Measurements from ENCODE around the gene HDAC7. TPM values are rescaled to one million over a fixed set of nuclear protein-coding genes. Genes with fewer than 3 reads are reported as not detected.

The HDAC7 gene
- total and polyA plus RNA-seq, 4 donors: 3.5 to 14.7 (median 7.2) TPM

- no peak for DNase-seq (ENCODE audit: low spot score)
- Histone ChIP-seq H3K27ac (ENCODE audit: low read depth in 1 of 2, low read length in 2 of 2) (no peak overlapping the region), H3K9me3 (ENCODE audit: control insufficient read depth in 4 of 4, low read length in 3 of 4) (no peaks in the 10 kb centered on the region), H3K4me1 (ENCODE audit: control insufficient read depth in 4 of 4, insufficient read depth in 4 of 4, low read length in 3 of 4) (peaks cover 0 to 6% (median 0%) of the 10 kb centered on the region in 4 donors), H3K9ac (ENCODE audit: low read depth in 1 of 2, low read length in 2 of 2) (no peak overlapping the region), H3K36me3 (ENCODE audit: control insufficient read depth in 4 of 4, insufficient read depth in 3 of 4, low read depth in 1 of 4, low read length in 3 of 4) (peaks cover 0 to 18% (median under 1%) of the 10 kb centered on the region in 4 donors), H3K27me3 (ENCODE audit: control insufficient read depth in 4 of 4, insufficient read depth in 4 of 4, low read length in 3 of 4) (no peaks in the 10 kb centered on the region), H3K4me3 (ENCODE audit: low read depth in 1 of 3, low read length in 3 of 3) (no peak overlapping the region)
- 94% methylated on average over 21 of the region's 21 CpGs for WGBS
- TF ChIP-seq, protein P1, sequence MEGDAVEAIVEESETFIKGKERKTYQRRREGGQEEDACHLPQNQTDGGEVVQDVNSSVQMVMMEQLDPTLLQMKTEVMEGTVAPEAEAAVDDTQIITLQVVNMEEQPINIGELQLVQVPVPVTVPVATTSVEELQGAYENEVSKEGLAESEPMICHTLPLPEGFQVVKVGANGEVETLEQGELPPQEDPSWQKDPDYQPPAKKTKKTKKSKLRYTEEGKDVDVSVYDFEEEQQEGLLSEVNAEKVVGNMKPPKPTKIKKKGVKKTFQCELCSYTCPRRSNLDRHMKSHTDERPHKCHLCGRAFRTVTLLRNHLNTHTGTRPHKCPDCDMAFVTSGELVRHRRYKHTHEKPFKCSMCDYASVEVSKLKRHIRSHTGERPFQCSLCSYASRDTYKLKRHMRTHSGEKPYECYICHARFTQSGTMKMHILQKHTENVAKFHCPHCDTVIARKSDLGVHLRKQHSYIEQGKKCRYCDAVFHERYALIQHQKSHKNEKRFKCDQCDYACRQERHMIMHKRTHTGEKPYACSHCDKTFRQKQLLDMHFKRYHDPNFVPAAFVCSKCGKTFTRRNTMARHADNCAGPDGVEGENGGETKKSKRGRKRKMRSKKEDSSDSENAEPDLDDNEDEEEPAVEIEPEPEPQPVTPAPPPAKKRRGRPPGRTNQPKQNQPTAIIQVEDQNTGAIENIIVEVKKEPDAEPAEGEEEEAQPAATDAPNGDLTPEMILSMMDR (IDR thresholded peaks at IDR 0.05; ENCODE audit: low read depth, low read length, missing input control): no peak
- TF ChIP-seq HNF4G (IDR thresholded peaks at IDR 0.05) (no peak), MAX (IDR thresholded peaks at IDR 0.05) (no peak), JUND (IDR thresholded peaks at IDR 0.05) (no peak), GABPA (IDR thresholded peaks at IDR 0.05 in 1 of 2, conservative IDR thresholded peaks at IDR 0.05 in 1 of 2) (no peak), RAD21 (IDR thresholded peaks at IDR 0.05) (no peak), TAF1 (conservative IDR thresholded peaks at IDR 0.05) (no peak)
- TF ChIP-seq, protein P2, sequence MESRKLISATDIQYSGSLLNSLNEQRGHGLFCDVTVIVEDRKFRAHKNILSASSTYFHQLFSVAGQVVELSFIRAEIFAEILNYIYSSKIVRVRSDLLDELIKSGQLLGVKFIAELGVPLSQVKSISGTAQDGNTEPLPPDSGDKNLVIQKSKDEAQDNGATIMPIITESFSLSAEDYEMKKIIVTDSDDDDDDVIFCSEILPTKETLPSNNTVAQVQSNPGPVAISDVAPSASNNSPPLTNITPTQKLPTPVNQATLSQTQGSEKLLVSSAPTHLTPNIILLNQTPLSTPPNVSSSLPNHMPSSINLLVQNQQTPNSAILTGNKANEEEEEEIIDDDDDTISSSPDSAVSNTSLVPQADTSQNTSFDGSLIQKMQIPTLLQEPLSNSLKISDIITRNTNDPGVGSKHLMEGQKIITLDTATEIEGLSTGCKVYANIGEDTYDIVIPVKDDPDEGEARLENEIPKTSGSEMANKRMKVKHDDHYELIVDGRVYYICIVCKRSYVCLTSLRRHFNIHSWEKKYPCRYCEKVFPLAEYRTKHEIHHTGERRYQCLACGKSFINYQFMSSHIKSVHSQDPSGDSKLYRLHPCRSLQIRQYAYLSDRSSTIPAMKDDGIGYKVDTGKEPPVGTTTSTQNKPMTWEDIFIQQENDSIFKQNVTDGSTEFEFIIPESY (IDR thresholded peaks at IDR 0.05): no peak
These were observed 24.4 kb downstream of the HDAC7 start for GRCh38 chr12:47795121-47795813.

DNA sequence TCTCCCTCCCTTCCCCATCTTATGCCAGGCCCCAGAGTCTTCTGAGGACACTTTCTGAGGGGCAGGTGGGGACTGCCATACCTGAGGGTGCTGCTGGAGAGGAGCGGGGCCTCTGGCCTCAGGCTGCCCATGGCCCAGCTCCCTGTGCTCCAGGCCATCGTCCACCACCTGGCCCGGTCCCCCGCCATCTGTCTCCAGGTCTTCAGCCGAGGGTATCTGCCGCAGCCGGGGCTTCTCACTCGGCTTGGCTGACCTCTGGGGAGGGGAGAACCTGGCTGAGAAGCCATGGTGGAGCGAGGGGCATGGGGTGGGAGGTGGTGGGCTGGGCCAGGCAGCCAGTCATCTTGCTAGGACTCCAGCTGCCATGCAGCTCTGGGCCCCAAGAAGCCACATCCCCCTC is 25.0 kb downstream of the HDAC7 start:
- H3K36me3 ChIP-seq (ENCODE audit: control insufficient read depth in 4 of 4, insufficient read depth in 3 of 4, low read depth in 1 of 4, low read length in 3 of 4): peaks cover 0 to 18% (median under 1%) of the 10 kb centered on the region in 4 donors
- no peak for DNase-seq (ENCODE audit: low spot score)
- no peak for TF ChIP-seq YY1 (IDR thresholded peaks at IDR 0.05)
- TF ChIP-seq, protein P3, sequence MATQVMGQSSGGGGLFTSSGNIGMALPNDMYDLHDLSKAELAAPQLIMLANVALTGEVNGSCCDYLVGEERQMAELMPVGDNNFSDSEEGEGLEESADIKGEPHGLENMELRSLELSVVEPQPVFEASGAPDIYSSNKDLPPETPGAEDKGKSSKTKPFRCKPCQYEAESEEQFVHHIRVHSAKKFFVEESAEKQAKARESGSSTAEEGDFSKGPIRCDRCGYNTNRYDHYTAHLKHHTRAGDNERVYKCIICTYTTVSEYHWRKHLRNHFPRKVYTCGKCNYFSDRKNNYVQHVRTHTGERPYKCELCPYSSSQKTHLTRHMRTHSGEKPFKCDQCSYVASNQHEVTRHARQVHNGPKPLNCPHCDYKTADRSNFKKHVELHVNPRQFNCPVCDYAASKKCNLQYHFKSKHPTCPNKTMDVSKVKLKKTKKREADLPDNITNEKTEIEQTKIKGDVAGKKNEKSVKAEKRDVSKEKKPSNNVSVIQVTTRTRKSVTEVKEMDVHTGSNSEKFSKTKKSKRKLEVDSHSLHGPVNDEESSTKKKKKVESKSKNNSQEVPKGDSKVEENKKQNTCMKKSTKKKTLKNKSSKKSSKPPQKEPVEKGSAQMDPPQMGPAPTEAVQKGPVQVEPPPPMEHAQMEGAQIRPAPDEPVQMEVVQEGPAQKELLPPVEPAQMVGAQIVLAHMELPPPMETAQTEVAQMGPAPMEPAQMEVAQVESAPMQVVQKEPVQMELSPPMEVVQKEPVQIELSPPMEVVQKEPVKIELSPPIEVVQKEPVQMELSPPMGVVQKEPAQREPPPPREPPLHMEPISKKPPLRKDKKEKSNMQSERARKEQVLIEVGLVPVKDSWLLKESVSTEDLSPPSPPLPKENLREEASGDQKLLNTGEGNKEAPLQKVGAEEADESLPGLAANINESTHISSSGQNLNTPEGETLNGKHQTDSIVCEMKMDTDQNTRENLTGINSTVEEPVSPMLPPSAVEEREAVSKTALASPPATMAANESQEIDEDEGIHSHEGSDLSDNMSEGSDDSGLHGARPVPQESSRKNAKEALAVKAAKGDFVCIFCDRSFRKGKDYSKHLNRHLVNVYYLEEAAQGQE (IDR thresholded peaks at IDR 0.05): no peak
- no peak for TF ChIP-seq EGR1 (IDR thresholded peaks at IDR 0.05; ENCODE audit: low read depth in 2 of 2)
- no peak for TF ChIP-seq HNF4G (IDR thresholded peaks at IDR 0.05)
- TF ChIP-seq, protein P1 (IDR thresholded peaks at IDR 0.05; ENCODE audit: low read depth, low read length, missing input control): no peak
- no peak for TF ChIP-seq RXRA (IDR thresholded peaks at IDR 0.05)
- no peak for TF ChIP-seq HNF4A (conservative IDR thresholded peaks at IDR 0.05)
- TF ChIP-seq, protein P2 (IDR thresholded peaks at IDR 0.05): no peak
- TF ChIP-seq MAX (IDR thresholded peaks at IDR 0.05): no peak
- TF ChIP-seq SP1 (IDR thresholded peaks at IDR 0.05): no peak
- TF ChIP-seq NR2F2 (IDR thresholded peaks at IDR 0.05): no peak
- TF ChIP-seq RAD21 (IDR thresholded peaks at IDR 0.05): no peak

More for the DNA sequence above, 25.0 kb downstream of the HDAC7 start:
- Histone ChIP-seq H3K9ac (ENCODE audit: low read depth in 1 of 2, low read length in 2 of 2) (no peak overlapping the region), H3K4me3 (ENCODE audit: low read depth in 1 of 3, low read length in 3 of 3) (no peak overlapping the region), H3K4me1 (ENCODE audit: control insufficient read depth in 4 of 4, insufficient read depth in 4 of 4, low read length in 3 of 4) (peaks cover 0 to 4% (median 0%) of the 10 kb centered on the region in 4 donors), H3K27me3 (ENCODE audit: control insufficient read depth in 4 of 4, insufficient read depth in 4 of 4, low read length in 3 of 4) (no peaks in the 10 kb centered on the region), H3K27ac (ENCODE audit: low read depth in 1 of 2, low read length in 2 of 2) (no peak overlapping the region), H3K9me3 (ENCODE audit: control insufficient read depth in 4 of 4, low read length in 3 of 4) (no peaks in the 10 kb centered on the region)
- WGBS: 96% methylated on average over 9 of the region's 9 CpGs

Data from liver (tissue), 9 donors.